ENCODE results near the gene SRL.
A peak's percentile ranks its signal among the peaks of the same experiment; 100 is the strongest.

The SRL gene

DNA sequence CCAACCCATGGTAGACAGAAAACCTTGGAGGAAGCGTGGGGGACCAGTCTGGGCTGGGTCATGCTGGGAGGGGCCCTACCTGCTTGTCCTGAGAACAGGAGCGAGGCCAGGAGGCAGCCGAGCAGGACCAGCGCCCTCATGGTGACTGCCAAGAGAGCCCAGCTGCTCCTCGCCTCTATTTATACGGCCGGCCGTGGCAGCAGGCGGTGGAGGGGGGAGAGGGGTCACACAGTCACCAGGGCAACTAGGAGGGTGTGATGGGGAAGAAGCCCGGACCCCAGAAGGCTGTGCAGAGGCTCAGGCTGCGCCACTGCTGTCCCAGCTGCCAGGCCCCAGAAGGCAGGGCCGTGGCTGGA lies at the start of gene SRL:
Gene SRL, minus strand, starts transcription at position 153 of the 356 bp plus-strand sequence. Its CDS starts 13 bp downstream, at position 140.
- DNase-seq = no peak

DNA sequence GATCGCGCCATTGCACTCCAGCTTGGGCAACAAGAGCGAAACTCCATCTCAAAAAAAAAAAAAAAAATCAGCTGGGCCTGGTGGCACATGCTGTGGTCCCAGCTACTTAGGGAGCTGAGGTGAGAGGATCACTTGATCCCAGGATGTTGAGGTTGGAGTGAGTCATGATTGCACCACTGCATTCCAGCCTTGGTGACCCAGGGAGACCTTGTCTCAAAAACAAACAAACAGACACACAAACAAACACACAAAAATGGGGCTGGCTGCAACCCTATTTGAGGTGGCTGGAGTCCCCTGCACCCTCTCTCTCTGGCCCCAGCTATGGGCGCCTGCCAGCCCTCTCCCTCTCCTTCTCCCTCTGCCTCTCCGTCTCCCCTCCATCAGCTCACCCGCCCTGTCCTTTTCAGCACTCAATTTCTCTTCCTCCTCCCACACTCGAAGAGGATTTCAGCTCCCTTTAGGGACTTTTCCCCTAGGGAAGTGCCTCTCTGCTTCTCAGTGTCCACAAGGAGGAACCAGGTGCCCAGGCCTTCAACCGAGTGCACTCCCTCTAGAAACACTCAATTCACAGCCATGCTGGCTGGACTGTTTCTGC lies 48.5 kb upstream of the SRL start:
- no peak for DNase-seq

DNA sequence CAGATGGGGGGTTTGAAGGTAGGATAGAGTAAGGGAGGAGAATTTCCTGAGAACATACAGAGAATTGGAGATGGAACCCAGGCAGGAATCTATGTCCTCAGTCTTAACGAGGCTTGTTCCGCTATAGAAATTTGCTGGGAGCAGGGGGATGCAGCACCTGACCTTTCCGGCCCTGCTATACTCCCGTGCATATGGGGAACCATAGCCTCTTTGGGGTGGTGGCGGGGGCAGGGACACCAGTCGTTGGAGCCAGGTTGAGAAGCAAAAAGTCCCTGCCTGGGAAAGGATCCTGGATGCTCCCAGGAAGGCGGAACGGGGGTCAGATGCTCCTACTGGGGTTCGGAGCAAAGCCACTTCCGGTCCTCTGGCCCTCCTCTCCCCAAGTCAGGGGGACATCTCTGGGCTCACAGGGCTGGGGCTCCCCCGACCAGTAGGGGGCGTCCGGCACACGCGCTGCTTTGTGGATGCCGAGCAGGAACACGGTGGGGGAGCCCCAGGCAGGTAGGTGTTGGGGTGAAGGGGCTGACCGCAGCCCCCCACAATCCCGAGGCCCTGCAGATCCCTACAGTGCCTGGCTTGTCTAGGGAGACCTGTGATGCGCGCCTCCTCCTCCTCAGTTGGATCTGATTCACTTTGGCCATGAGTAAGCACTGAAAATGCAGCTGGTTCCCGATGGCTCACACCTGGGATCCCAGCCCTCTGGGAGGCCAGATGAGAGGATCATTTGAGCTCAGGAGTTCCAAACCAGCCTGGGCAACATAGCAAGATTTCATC lies 46.5 kb upstream of the SRL start:
- DNase-seq = peak; percentile 87

DNA sequence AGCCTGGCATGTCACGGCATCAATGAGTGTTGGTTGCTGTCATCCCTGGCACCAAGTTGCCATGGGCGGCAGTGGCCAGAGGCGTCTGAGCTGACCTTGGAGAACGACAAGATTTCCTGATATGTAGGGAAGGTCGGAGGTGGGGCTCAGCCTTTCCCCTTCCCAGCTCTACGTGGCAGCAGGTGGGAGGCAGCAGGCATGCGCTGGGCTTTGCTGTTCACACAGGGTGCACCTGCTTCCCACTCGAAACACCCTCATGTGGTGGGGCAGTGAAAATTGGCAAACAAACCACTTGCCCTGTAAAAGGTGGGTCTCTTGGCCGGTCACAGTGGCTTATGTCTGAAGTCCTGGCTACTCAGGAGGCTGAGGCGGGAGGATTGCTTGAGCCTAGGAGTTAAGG lies 43.3 kb upstream of the SRL start:
- DNase-seq = no peak

DNA sequence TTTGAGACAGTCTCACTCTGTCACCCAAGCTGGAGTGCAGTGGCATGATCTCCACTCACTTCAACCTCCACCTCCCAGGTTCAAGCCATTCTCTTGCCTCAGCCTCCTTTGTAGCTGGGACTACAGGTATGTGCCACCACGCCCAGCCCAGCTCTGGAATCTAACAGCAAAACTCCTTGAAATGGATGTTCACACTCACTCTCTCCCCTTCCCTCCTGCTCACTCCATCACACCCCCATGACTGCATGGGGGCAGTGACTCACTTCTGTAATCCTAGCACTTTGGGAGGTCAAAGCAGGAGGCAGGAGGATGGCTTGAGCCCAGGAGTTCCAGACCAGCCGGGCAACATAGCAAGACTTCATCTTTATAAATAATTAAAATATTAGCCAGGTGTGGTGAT lies 42.1 kb upstream of the SRL start:
- DNase-seq = no peak

DNA sequence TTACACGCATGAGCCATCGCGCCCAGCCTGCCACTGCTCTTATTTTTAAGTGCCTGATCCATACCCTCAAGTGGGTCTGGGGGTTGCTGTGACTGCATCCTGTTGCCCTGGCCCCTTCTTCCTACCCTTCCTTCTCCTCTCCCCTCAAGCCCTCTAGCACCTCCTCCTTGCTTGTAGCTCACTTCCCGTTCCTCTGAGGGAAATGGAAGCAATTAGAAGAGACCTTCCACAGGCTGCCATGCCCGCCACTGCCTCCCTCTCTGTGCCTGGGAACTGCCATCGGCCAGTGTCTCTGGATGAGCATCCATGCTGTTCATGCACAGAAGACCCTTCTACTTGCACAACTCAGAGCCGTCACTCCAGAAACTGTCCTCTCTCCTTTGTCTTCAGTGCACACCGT lies 41.6 kb upstream of the SRL start:
- DNase-seq = no peak

DNA sequence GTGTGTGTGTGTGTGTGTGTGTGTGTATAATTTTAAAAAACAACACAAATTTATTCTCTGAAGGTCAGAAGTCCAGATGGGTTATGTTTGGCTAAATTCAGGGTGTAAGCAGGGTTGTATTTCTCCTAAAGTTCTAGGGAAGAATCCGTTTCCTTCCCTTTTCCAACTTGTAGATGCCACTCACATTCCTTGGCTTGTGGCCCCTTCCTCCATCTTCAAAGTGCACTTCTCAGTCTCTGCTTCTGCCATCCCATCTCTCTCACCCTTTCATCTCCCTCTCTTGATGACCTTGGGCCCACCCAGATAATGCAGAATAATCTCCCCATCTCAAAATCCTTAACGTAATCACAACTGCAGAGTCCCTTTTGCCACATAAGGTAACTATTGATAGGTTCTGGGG lies 38.7 kb upstream of the SRL start:
- no peak for DNase-seq

DNA sequence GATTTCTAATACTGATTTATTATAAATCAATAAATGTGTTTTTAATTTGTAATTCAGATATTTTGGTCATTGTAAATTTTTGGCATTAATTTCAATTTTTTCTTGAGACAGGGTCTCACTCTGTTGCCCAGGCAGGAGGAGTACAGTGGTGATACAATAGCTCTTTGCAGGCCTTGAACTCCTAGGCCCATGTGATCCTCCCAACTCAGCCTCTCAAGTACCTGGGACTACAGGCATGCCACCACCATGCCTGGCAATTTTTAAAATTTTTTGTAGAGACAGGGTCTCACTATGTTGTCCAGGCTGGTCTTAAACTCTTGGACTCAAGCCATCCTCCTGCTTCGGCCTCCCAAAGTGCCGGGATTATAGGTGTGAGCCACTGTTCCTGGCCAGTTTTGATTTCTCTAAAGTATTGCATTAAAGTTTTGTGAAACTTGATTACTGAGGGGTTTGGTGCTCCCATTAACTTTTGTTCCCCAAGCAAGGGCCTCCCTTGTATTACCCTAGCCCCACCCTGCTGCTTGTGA lies 36.2 kb upstream of the SRL start:
- DNase-seq = no peak

DNA sequence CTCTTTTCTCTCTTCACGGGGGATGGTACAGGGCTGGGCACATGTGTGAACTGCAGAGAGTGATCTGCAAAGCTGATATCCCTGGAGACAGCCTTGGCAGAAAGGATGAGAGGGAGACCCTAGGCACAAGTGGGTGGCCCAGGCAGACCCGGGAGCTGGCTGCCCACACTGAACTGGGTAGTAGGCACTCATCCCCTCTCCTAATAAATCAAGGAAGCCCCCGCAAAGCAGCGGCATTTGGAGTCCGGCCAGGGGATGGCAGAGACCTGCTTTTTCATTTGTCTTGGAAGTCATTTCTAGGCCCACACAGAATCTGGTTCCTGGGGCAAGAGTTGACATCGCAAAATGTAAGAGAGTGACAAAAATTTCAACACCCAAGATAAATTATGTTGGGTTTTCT lies 34.0 kb upstream of the SRL start:
- no peak for DNase-seq

DNA sequence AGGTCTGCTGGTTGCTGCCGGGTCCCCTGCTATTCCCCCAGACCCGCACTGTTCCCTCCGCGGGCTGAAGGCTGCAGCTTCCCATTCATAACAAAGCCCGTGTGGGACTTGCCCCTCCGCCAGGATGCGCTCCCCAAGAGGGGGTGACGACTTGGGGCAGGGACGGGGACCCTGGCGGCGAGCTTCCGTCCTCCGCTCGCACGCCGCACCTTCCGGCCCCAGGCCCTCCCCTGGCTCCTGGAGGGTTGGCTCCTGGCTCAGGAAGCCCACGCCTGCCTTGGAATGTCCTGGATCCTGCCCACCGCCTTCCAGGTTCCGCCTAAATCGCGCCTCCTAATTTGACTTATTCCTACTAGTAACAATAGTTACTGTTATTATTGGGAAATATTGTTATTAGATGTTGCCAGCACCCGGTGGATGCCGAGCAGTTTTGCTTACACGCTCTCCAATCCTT lies 32.0 kb upstream of the SRL start:
- peak; percentile 67 for DNase-seq

DNA sequence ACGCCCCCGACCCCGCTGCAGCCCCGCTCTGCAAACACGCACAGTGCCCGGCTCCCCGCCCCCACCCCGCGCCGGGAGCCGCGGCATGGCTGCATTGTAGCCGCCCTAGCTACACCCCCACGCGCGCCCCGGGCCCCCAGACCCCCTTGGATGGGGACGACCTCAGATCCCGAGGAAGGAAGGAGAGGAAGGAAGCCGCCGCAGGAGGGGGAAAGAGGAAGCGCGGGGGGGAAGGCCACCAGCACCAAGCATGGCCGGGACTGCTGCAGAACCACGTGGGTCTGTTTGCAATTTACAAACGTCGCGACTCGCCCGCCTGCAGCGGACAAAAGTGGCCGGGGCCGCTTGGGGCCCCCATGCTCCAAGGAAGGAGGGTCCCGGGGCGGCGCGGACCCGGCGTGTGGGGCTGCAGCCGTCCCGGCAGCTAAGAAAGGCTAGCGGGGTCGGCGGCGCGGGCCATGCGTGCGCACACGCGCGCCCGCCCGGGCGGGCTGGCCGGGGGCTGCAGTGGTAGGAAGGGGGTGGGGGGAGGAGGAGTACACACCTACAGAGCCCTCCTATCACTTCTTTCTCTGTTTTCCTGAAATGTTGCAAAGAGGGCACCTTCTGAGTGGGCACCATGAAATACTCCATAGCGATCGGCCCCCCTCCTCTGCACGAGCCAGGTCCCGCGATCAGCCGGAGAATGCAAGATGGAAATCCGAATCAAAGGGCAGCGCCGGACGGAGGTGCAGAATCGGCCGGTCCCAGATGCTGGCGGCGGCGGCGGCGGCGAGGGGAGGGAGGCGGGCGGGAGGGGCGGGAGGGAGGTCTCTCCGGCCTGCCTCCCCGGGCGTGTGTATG lies 30.5 kb upstream of the SRL start:
- DNase-seq = peak; percentile 70

DNA sequence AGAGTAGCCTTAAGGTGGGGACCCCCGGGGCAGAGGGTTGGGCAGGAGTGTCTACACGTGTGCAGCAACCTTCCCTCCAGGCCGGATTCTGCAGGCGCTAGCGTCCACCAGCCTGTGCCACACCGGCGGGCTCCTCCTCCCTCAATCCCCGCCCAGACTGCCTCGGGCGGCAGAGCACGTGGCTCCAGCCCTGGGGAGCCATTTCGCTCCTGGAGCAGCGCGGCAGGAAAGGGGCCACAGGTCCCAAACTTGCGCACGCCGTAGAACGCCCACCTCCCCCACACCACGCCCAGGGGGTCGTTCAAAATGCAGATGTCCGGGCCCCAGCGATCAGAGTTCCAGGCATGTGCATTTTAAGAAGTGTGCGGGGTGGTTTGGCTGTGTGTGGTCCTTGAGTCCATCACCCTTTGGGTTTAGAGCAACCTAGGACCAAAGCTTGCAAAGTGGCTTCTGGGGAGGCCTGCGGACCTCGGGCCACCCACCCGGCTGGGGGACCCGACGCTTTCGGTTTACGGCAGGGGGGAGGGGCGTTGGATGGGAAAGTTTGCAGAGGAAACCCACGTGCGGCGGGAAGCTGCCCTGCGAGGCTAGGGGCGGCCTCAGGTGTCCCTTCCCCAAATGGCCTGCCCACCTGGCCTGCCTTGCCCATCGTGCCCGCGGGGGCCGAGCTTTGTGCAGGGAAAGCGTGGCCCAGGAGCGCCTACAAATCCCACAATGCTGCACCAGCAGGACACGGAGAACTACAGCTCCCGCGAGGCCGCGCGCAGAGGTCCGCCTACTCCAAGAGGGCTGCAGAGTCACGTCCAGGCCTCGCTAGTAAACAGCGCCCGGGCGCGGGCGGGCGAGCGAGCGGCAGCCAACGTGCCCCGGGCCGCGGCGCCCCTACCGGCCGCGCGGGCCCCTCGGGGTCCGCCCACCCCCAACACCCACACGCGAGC lies 29.6 kb upstream of the SRL start:
- peak; percentile 96 for DNase-seq

DNA sequence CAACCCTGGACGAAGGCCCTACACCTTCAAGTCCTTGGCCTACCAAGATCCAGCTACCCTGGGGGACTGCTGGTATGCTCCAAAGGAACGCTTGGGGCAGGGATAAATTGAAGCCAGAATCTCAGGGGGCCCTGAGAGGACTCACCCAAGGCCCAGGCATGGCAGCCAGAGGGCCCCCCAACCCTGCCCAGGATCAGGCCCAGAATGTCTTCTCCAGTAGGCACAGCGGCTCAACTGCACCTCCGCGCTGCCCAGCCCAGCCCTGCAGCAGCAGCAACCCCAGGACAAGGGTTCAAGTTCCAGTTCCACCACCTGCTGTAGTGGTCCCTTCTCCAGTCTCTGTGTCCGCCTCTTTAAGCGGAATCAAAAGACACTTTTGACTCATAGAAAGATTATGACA lies 28.7 kb upstream of the SRL start:
- DNase-seq = no peak

DNA sequence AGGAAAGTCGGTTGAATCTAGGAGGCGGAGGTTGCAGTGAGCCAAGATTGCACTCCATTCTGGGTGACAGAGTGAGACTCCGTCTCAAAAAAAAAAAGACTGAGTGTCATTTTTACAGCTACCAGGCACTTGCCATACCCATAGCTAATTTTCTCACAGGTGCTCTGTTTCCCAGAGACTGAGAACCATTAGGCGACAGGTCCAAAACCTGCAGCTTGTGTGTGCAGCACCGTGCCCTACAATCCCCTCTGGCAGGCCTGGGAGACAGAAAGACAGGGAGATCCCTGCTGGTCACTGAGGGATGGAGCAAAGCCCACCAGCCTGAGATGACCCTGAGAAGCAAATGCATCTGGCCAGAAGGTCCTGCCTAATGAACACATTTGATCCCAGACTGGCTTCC lies 28.2 kb upstream of the SRL start:
- no peak for DNase-seq

DNA sequence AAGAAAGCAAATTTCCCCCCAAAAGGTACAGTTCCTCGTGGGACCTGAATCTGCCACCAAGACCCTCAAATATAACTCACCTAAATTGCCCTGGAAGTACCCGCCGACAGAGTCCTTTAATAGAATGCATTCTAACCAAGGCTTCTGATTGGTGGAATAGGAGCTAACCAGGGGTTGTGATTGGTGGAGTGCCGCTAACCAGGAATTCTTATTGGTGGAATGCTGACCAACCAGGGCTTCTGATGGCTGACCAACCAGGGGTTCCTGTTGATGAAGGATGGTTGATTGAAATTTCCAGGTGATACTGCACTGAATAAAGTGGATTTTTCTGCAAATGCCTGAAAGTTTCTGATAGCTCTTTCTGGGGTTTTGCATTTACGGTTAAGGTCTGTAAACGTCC lies 24.5 kb upstream of the SRL start:
- DNase-seq = peak; percentile 64

DNA sequence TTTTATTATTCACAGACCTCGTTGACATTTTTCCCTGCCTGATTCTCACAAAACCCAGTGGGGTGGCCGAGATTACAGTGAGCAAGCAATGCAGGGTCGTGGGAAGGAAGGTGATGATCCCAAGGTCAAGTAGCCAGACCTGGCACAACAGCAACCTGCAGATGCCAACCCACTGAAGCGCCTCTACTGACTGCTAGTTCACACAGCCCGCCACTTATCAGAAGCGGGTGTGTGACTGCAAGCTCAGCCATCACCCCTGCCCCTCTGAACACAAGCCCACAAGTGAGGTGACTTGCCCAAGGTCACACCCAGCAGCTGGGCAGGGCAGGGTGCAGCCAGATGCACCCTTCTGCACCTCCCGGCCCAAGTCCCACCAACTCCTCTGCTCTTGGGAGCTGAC lies 23.8 kb upstream of the SRL start:
- peak; percentile 73 for DNase-seq

DNA sequence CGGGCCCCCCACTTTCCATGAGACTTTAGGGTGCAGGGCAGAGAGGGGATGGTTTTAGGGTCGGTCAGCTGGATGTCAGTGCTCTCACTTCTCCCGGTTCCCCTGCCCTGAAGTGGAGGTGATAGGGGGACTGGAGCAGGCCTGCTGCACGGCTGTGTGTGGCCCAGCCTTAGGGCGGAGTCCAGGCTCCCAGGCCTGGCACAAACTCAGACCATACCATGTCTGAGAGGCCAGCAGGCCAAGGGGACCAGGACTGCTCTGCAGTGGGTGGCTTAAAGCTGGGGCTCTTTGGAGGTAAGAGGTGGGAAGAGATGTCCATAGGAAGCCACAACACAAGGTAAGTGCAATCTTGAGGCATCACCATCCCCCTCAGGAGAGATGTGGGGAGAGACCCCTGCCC lies 22.7 kb upstream of the SRL start:
- peak; percentile 53 for DNase-seq

DNA sequence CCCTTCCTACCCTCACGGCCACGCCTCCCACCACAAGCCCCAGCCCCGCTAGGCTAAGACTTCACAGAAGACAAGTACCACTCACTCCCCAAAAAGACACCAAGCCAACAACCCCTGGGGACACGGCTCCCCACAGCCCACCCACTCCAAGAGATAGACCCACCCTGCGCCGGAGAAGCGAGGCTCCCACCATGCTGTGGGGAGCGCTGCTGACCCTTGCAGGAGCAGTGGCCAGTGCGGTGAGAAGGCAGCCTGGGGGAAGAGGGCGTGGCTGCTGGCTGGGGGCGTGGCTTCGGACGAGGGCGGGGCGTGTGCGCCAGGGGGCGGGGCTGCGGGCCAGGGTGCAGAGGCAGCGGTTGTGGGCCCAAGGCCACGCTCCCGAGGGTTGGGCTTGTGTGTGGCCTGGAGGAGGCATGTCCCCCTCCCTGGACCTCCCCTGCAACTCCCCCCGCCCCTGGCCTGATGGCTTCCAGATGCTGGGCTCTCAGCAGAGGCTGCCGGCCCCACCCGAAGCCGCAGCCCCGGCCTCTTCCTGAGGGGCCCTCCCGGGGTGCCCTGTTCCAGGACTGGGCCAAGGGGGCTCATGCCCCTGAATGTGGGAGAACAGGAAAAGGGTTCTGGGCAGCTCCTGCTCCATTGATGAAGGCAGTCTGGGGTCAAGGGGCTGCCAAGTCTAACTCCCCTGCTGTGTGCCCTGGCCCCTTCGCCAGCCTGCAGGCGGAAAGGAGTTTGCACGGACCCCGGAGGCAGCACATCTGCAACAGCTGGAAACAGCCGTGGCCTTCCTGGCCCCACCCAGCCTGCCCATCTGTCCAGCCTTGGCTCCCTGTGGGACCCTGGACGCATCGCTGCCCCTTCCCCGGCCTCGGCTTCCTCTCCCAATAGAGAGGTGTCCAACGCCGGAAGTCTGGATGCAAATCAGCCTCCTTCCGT lies 21.9 kb upstream of the SRL start:
- peak; percentile 72 for DNase-seq

DNA sequence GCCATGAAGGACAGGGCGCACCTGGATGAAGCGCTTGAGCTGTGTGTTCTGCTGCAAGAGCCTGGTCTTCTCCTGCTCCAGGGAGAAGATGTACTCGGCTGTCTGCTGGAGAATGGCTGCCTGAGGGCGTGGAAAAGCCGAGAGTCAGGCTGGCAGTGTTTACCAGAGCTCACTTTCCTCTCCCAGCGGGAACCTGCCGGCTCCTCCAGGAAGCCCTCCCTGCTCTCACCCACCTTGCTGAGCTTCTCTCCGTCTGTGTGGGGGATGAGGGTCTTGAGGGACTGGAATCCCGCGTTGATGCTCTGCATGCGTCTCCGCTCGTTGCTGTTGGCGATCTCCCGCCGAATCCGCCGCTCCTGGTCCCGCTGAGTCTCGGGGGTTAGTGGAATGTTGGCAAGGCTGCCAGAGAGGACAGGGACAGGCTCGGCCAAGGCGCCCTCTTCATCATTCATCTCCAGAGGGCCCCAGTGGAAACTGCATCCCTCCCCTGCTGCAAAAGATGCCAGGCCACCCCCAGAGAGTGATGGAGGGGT lies 20.5 kb upstream of the SRL start:
- no peak for DNase-seq

DNA sequence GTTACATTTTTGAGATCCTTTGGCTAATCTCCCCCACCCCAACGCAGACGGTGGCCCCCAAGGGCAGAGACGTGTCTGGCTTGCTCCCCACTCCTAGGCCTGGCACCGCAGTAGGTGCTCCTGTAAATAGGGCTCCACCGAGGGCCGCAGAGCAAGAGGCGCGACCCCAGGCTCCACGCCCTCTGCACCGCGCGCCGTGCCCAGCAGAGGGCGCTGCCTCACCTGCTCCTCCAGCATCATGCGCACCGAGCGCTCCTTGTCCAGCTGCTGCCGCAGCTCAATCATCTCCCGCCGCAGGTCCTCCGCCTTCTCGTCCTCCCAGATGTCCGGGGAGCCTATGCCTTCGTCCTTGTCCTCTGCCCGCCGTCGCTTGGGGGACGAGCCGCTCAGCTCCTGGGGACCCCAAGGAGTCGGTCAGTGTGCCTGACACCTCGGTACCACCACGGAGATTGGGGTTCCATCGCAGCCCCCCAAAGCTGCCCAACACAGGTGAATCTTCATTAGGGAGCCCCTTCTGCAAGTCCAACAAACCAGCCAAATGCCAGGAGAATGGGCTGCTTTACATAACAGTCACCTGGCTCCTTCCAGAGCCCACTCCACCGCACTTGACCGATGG lies 19.8 kb upstream of the SRL start:
- peak; percentile 58 for DNase-seq

DNA sequence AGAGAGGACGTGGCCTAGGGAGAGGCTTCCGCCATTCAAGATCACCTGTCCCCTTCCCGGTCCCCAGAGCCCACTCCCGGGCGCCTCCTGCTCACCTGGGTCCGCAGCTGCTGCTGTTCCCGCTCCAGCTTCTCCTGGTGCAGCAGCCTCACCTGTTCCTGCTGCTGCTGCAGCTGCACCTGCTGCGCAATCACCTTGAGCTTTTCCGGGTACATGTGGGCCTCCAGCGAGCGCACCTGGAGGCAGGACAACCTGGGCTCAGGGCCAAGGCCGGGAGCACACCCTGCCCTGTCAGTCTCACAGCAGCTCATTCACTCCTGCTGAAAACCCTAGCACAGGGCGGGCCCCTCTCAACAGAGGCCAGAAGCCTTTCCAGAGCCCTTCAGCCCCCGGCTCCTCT lies 18.5 kb upstream of the SRL start:
- no peak for DNase-seq
